Measurements from ENCODE around the gene IRX2.

IRX2 gene

DNA sequence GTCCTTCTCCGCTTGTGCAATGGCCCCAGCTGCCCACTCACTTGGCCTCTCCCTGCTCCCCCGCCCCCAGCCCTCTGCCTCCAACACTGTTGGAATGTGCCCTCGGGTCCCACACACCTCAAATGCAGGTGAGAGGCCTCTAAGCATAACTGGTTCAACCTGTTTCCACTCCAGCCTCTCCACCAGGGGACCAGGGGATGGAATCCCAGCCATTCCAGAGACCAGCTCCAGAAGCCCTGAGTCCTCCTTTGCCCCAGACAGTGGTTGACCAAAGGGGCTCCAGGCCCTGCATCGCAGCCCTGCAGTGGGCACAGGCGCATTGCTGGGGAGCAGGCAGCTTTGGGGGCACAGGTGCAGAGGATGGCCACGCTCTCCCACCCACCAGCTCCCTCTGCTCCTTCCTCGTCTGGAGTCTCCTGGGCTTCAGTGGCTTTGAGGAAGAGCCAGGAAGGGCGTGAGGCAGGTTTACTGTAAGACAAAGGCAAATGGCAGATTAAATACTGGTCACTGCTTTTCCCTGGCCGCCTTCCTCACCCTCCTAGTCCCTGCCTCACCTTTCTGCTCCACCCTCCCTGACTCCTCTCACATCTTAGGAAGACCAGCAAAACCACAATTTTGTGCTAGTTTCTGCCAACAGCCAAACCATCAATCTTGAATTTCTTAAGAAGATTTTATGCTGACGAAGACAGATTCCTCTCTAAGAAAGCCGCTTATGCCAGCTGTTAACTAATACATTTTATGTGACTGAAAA is 29.1 kb upstream of the IRX2 start:
- H3K4me3 ChIP-seq (ENCODE audit: low read length, poor library complexity, severe bottlenecking), result no peak overlapping the region
- TF ChIP-seq CTCF (conservative IDR thresholded peaks at IDR 0.05; ENCODE audit: low read length) (no peak), EZH2phosphoT487 (IDR thresholded peaks at IDR 0.05; ENCODE audit: borderline replicate concordance) (no peak)
- no peaks in the 10 kb centered on the region for H3K4me1 ChIP-seq (ENCODE audit: insufficient read depth, low read length, poor library complexity, severe bottlenecking)
- H3K9me2 ChIP-seq (replicated peaks; ENCODE audit: low read depth, low read length), result no peaks in the 10 kb centered on the region
- H4K20me1 ChIP-seq (ENCODE audit: insufficient read depth, low read length, poor library complexity, severe bottlenecking), result no peaks in the 10 kb centered on the region
- no peaks in the 10 kb centered on the region for H3F3A ChIP-seq (ENCODE audit: low read depth)
- no peaks in the 10 kb centered on the region for H3K36me3 ChIP-seq (ENCODE audit: insufficient read depth, low read length)
- H3K27me3 ChIP-seq (ENCODE audit: insufficient read depth, low read length, poor library complexity, severe bottlenecking), result no peaks in the 10 kb centered on the region
- H3K79me2 ChIP-seq (ENCODE audit: insufficient read depth, low read length), result no peaks in the 10 kb centered on the region
- no peak overlapping the region for H2AFZ ChIP-seq (ENCODE audit: low read length)
- H3K4me2 ChIP-seq (ENCODE audit: low read depth, low read length, poor library complexity, severe bottlenecking), result no peak overlapping the region
- H3K9ac ChIP-seq (ENCODE audit: low read depth, low read length, poor library complexity, severe bottlenecking), result no peak overlapping the region
- no peaks in the 10 kb centered on the region; the same call in 1 of the 2 replicates for H3K9me3 ChIP-seq (ENCODE audit: insufficient read depth, low read depth, low read length)

- H2AFZ ChIP-seq (ENCODE audit: low read length), result no peak overlapping the region
- no peaks in the 10 kb centered on the region; the same call in 1 of the 2 replicates for H3K9me3 ChIP-seq (ENCODE audit: insufficient read depth, low read depth, low read length)
- H3K9ac ChIP-seq (ENCODE audit: low read depth, low read length, poor library complexity, severe bottlenecking), result no peak overlapping the region
- H3K27me3 ChIP-seq (ENCODE audit: insufficient read depth, low read length, poor library complexity, severe bottlenecking), result no peaks in the 10 kb centered on the region
- no peak overlapping the region for H3K4me3 ChIP-seq (ENCODE audit: low read length, poor library complexity, severe bottlenecking)
- H3F3A ChIP-seq (ENCODE audit: low read depth), result no peaks in the 10 kb centered on the region
- no peak overlapping the region for H3K4me2 ChIP-seq (ENCODE audit: low read depth, low read length, poor library complexity, severe bottlenecking)
- no peaks in the 10 kb centered on the region for H3K79me2 ChIP-seq (ENCODE audit: insufficient read depth, low read length)
- no peaks in the 10 kb centered on the region for H4K20me1 ChIP-seq (ENCODE audit: insufficient read depth, low read length, poor library complexity, severe bottlenecking)
- TF ChIP-seq CTCF (conservative IDR thresholded peaks at IDR 0.05; ENCODE audit: low read length) (no peak), EZH2phosphoT487 (IDR thresholded peaks at IDR 0.05; ENCODE audit: borderline replicate concordance) (no peak)
- H3K4me1 ChIP-seq (ENCODE audit: insufficient read depth, low read length, poor library complexity, severe bottlenecking), result no peaks in the 10 kb centered on the region
- no peaks in the 10 kb centered on the region for H3K9me2 ChIP-seq (replicated peaks; ENCODE audit: low read depth, low read length)
- H3K36me3 ChIP-seq (ENCODE audit: insufficient read depth, low read length), result no peaks in the 10 kb centered on the region
Observed at GRCh38 chr5:2779459-2779858, 28.0 kb upstream of the IRX2 start.

DNA sequence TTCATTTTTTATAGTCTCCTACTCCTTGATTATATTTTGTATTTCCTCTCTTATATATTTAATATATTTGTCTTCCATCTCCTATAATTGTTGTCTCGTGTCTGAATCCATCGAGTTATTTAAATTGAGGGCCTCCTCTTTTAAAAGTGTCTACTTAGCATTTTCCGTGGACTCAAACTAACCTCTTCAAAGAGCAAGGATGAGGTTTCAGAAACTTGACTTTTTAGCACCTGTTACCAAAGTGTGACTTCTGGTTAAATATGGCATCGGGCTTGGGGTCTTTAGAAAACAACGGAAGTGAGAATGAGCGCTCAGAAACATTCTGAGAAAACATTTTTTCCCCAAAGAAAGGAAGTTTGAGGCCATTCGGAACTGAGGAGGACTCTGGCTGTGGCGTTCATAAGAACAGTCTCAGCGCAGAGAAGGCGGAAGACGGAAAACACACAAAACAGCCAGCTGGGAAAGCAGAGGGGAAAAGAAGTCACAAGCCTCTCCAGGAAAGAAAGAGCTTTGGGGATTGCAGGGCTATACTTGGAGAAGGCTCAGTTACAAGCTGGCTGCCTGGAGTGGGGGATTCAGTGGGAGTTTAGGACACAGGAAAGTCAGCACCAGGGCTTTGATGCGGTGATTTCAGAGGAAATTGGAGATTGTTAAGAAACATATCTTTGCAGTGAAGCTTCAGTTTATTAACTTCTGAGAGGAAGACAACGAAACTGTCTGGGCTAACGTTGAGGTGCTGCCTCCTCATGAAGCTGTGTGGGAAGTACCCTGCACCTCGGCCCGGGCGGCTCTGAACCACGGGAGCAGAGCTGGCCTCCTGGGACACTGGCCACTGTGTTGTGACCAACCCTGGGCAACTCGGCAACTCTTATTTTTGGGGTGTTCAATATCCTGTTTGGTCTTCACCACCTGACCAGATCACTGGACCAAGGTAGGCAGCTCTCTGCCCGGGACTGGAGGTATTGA is 25.1 kb upstream of the IRX2 start:
- Histone ChIP-seq H3K4me3 (ENCODE audit: low read length, poor library complexity, severe bottlenecking) (no peak overlapping the region), H4K20me1 (ENCODE audit: insufficient read depth, low read length, poor library complexity, severe bottlenecking) (no peaks in the 10 kb centered on the region), H3K27me3 (ENCODE audit: insufficient read depth, low read length, poor library complexity, severe bottlenecking) (no peaks in the 10 kb centered on the region), H2AFZ (ENCODE audit: low read length) (no peak overlapping the region), H3K79me2 (ENCODE audit: insufficient read depth, low read length) (no peaks in the 10 kb centered on the region), H3K36me3 (ENCODE audit: insufficient read depth, low read length) (no peaks in the 10 kb centered on the region), H3K4me1 (ENCODE audit: insufficient read depth, low read length, poor library complexity, severe bottlenecking) (no peaks in the 10 kb centered on the region), H3K9ac (ENCODE audit: low read depth, low read length, poor library complexity, severe bottlenecking) (no peak overlapping the region), H3F3A (ENCODE audit: low read depth) (no peaks in the 10 kb centered on the region), H3K4me2 (ENCODE audit: low read depth, low read length, poor library complexity, severe bottlenecking) (no peak overlapping the region), H3K9me2 (replicated peaks; ENCODE audit: low read depth, low read length) (no peaks in the 10 kb centered on the region), H3K9me3 (ENCODE audit: insufficient read depth, low read depth, low read length) (no peaks in the 10 kb centered on the region; the same call in 1 of the 2 replicates)
- TF ChIP-seq CTCF (conservative IDR thresholded peaks at IDR 0.05; ENCODE audit: low read length) (no peak), EZH2phosphoT487 (IDR thresholded peaks at IDR 0.05; ENCODE audit: borderline replicate concordance) (no peak)
